Uterus (tissue), 4 donors: ENCODE data around the gene MAGED1. TPM values are rescaled to one million over a fixed set of nuclear protein-coding genes. Genes with fewer than 3 reads are reported as not detected.

Experiments used
- DNase-seq, 2 donors: peaks; one replicate each; pipeline ENCODE4 v3.0.0-alpha.2; 2019 to 2020
- H3K27ac ChIP-seq, 2 donors: fragments of 200-600 bp; sonication (generic); 1 replicate in 1 of 2; 2 replicates in 1 of 2; pipeline ENCODE4 v1.5.1; 2016 to 2018
- H3K27me3 ChIP-seq, 2 donors: fragments of 200-600 bp; sonication (generic); one replicate each; pipeline ENCODE4 v1.5.1; 2018 to 2019; ENCODE audit warnings: control low read depth in 1 of 2
- H3K36me3 ChIP-seq, 2 donors: fragments of 200-600 bp; sonication (generic); one replicate each; pipeline ENCODE4 v1.5.1; 2019; ENCODE audit warnings: control low read depth in 1 of 2
- H3K4me1 ChIP-seq, 2 donors: fragments of 200-600 bp; sonication (generic); one replicate each; pipeline ENCODE4 v1.5.1; 2018 to 2019; ENCODE audit warnings: control low read depth in 1 of 2
- H3K4me3 ChIP-seq, 2 donors: fragments of 200-600 bp; sonication (generic); 1 replicate in 1 of 2; 2 replicates in 1 of 2; pipeline ENCODE4 v1.5.1; 2018 to 2019; ENCODE audit warnings: mild to moderate bottlenecking in 1 of 2
- H3K9me3 ChIP-seq, 2 donors: fragments of 200-600 bp; sonication (generic); one replicate each; pipeline ENCODE4 v1.5.1; 2019; ENCODE audit warnings: control low read depth in 1 of 2
- POLR2A ChIP-seq, 2 donors: fragments of 450-650 bp; IDR thresholded peaks; one replicate each; pipeline ENCODE4 v1.6.1; 2016; ENCODE audit warnings: antibody characterized with exemption in 2 of 2, mild to moderate bottlenecking in 1 of 2, moderate library complexity in 1 of 2
- intact Hi-C: fragments of 100-400 bp; cut with DNase I; formaldehyde crosslinking; loops from one replicate; pipeline ENCODE4 v1.15.1; 2023; ENCODE audit warnings: low total_unique reads
- total RNA-seq, 4 donors: library from RNA; depleted of rRNA in 3 of 4; stranded (reverse); fragments of >200 nt in 3 of 4; gene quantifications; one replicate each; pipeline versions ENCODE4 v1.1.0 to v1.2.4, GENCODE V29; 2014 to 2023
- TF ChIP-seq, protein P1 (sequence below), 4 experiments: fragments of 200-600 bp in 2 of 4; fragments of 450-650 bp in 2 of 4; sonication (generic) in 2 of 4; IDR thresholded peaks; one replicate each; pipeline ENCODE4 v1.5.1; 2016 to 2019; ENCODE audit warnings: antibody characterized with exemption in 4 of 4, mild to moderate bottlenecking in 2 of 4, moderate library complexity in 1 of 4
- donor health status: DM: yes; HTN: yes; CAD: no.

The MAGED1 gene
- total RNA-seq, 4 donors from 2014 or later, result 27.9 to 164 (median 55.2) TPM

DNA sequence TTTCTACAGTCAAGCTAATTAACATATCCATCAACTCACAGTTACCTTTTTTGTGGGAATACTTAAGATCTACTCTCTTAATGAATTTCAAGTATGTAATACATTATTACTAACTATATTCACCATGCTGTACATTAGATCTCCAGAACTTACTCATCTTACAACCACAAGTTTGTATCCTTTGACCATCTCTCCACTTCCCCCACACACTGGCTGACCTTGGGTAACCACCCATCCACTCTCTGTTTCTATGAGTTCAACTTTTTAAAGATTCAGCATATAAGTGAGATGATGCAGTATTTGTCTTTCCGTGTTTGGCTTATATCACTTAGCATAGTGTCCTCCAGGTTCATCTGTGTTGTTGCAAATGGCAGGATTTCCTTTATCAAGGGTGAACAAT, 30.5 kb upstream of the MAGED1 start:
- intact Hi-C loops, result no loop called here
- H3K36me3 ChIP-seq, result no peaks in the 10 kb centered on the region
- H3K4me1 ChIP-seq, result no peaks in the 10 kb centered on the region
- TF ChIP-seq, protein P1, sequence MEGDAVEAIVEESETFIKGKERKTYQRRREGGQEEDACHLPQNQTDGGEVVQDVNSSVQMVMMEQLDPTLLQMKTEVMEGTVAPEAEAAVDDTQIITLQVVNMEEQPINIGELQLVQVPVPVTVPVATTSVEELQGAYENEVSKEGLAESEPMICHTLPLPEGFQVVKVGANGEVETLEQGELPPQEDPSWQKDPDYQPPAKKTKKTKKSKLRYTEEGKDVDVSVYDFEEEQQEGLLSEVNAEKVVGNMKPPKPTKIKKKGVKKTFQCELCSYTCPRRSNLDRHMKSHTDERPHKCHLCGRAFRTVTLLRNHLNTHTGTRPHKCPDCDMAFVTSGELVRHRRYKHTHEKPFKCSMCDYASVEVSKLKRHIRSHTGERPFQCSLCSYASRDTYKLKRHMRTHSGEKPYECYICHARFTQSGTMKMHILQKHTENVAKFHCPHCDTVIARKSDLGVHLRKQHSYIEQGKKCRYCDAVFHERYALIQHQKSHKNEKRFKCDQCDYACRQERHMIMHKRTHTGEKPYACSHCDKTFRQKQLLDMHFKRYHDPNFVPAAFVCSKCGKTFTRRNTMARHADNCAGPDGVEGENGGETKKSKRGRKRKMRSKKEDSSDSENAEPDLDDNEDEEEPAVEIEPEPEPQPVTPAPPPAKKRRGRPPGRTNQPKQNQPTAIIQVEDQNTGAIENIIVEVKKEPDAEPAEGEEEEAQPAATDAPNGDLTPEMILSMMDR (IDR thresholded peaks at IDR 0.05), result no peak
- no peak for TF ChIP-seq POLR2A (IDR thresholded peaks at IDR 0.05)
- H3K9me3 ChIP-seq, result no peaks in the 10 kb centered on the region
- no peak overlapping the region for H3K4me3 ChIP-seq
- no peak overlapping the region for H3K27ac ChIP-seq
- no peaks in the 10 kb centered on the region for H3K27me3 ChIP-seq
- DNase-seq, result no peak

DNA sequence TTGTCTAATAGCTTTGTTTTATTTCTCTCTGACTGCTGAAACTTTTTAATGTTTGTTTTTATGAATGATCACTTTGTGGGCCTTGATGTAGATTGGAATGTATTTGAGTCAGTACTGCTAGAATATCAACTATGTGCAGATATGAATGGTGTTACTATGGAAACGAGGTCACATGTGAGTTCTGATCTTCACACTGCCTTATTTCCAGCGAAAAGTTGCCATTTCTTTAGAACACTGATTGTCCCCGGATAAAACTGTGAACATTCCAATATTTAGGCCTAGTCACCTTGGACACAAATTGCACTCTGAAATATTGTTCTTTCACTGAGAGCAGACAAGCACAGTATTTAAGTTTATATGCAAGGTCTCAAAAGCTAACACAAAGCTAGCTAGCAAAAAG, 27.2 kb upstream of the MAGED1 start:
- H3K27me3 ChIP-seq, result no peaks in the 10 kb centered on the region
- H3K9me3 ChIP-seq, result no peaks in the 10 kb centered on the region
- H3K4me3 ChIP-seq, result no peak overlapping the region
- H3K36me3 ChIP-seq, result no peaks in the 10 kb centered on the region
- no peak overlapping the region for H3K27ac ChIP-seq
- TF ChIP-seq POLR2A (IDR thresholded peaks at IDR 0.05), result no peak
- TF ChIP-seq, protein P1 (IDR thresholded peaks at IDR 0.05), result no peak
- no peak for DNase-seq
- no peaks in the 10 kb centered on the region for H3K4me1 ChIP-seq
- intact Hi-C loops, result no loop called here

DNA sequence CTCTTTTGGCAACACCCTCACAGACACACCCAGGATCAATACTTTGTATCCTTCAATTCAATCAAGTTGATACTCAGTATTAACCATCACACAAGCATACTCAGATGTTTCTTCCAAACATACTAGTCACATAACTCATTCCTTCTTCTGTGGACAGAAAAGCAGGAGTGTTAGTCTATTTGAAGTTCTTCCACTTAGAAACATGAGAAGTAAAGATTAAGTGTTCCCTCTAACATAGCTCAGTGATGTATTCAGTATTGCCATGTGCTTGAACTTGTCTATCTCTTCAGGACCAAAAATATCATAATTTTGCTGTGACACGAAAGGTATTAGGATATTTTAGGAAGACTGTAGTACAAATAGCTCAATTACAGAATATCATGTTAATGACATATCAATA, 25.8 kb upstream of the MAGED1 start:
- H3K27me3 ChIP-seq, result no peaks in the 10 kb centered on the region
- H3K4me1 ChIP-seq, result no peaks in the 10 kb centered on the region
- intact Hi-C loops, result no loop called here
- no peak for TF ChIP-seq POLR2A (IDR thresholded peaks at IDR 0.05)
- TF ChIP-seq, protein P1 (IDR thresholded peaks at IDR 0.05), result no peak
- H3K36me3 ChIP-seq, result no peaks in the 10 kb centered on the region
- H3K27ac ChIP-seq, result no peak overlapping the region
- no peak for DNase-seq
- no peaks in the 10 kb centered on the region for H3K9me3 ChIP-seq
- no peak overlapping the region for H3K4me3 ChIP-seq

DNA sequence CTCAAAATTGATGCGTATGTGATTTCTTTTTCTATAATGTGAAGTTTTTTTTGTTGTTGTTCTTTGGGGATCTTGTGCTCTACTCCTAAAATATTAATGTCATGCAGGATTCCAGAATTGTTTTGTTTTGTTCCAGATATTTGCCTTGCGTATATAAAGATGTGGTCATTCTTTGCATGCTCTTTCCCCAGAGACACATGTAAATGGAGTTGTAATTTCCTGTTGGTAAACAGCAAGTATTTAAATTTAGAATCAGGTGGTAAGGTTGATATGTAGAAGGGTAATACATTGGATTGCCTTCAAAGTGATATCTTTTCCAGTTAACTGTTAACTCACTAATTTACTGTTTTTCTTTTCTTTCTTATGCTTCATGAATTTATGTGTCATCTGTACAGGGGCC, 23.1 kb upstream of the MAGED1 start:
- TF ChIP-seq, protein P1 (IDR thresholded peaks at IDR 0.05), result no peak
- TF ChIP-seq POLR2A (IDR thresholded peaks at IDR 0.05), result no peak
- Histone ChIP-seq H3K4me3 (no peak overlapping the region), H3K27ac (no peak overlapping the region), H3K9me3 (no peaks in the 10 kb centered on the region), H3K27me3 (no peaks in the 10 kb centered on the region), H3K36me3 (no peaks in the 10 kb centered on the region), H3K4me1 (no peaks in the 10 kb centered on the region)
- intact Hi-C loops, result no loop called here
- DNase-seq, result no peak

DNA sequence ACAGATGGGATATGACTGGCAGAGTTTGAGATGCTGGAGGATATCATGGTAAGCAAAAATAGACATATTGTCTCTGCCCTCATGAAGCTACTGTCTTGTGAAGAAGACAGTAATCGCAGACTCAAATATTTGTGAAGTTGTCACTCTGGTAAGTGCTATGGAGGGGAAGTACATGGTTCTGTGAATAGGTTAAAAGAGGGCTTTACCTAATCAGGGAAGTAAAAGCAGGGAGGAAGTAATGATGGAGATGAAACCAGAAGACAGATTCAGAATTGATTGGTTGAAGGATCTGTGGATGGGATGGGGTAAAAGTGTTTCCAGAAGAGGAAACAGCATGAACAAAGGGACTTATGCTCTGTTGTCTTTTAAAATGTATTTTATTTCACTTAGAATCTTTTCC, 19.3 kb upstream of the MAGED1 start:
- Histone ChIP-seq H3K9me3 (no peaks in the 10 kb centered on the region), H3K4me3 (no peak overlapping the region), H3K27me3 (no peaks in the 10 kb centered on the region), H3K36me3 (no peaks in the 10 kb centered on the region), H3K27ac (no peak overlapping the region), H3K4me1 (no peaks in the 10 kb centered on the region)
- TF ChIP-seq POLR2A (IDR thresholded peaks at IDR 0.05), result no peak
- TF ChIP-seq, protein P1 (IDR thresholded peaks at IDR 0.05), result no peak
- intact Hi-C loops, result no loop called here
- no peak for DNase-seq
